Activated T-cell treated with anti-CD3 and anti-CD28 coated beads for 24 hours (primary cell): Measurements from ENCODE around the gene TLR10.
"Not testable (repeated sequence)": the region's sequence is repeated elsewhere in the genome, so short reads cannot be mapped to it uniquely, and the experiment has no call there.

Source experiments
- DNase-seq: peaks from one replicate; pipeline ENCODE4 v3.0.0-alpha.2; 2020; ENCODE audit warnings: low read depth

The TLR10 gene

GRCh38 chr4:38800961-38801450, 18.2 kb upstream of the TLR10 start:
- DNase-seq: no peak

GRCh38 chr4:38800366-38800765, 17.6 kb upstream of the TLR10 start:
- no peak for DNase-seq

GRCh38 chr4:38795087-38795486, 12.3 kb upstream of the TLR10 start:
- DNase-seq: no peak

- DNase-seq: no peak
Observed at GRCh38 chr4:38794051-38794450, 11.3 kb upstream of the TLR10 start.

GRCh38 chr4:38791010-38791409, 8.2 kb upstream of the TLR10 start:
- DNase-seq: no peak

- DNase-seq: no peak
Observed at GRCh38 chr4:38788317-38788716, 5.5 kb upstream of the TLR10 start.

- DNase-seq: no peak
Observed at GRCh38 chr4:38787693-38788092, 4.9 kb upstream of the TLR10 start.

- DNase-seq: no peak
Observed at GRCh38 chr4:38785901-38786402, 3.2 kb upstream of the TLR10 start.

- no peak for DNase-seq
Observed at GRCh38 chr4:38785041-38785790, 2.4 kb upstream of the TLR10 start.

- no peak for DNase-seq
Observed at GRCh38 chr4:38784141-38784540, 1.4 kb upstream of the TLR10 start.

GRCh38 chr4:38783109-38783460, 295 bp upstream of the TLR10 start:
- no peak for DNase-seq

- no peak for DNase-seq
Observed at GRCh38 chr4:38781854-38782261, 932 bp downstream of the TLR10 start.

GRCh38 chr4:38780833-38781484, 1.8 kb downstream of the TLR10 start:
- no peak for DNase-seq

- no peak for DNase-seq
Observed at GRCh38 chr4:38779790-38780189, 3.0 kb downstream of the TLR10 start.

GRCh38 chr4:38777925-38778324, 4.9 kb downstream of the TLR10 start:
- DNase-seq: not testable (repeated sequence)

GRCh38 chr4:38775326-38775725, 7.5 kb downstream of the TLR10 start:
- no peak for DNase-seq

GRCh38 chr4:38774181-38774955, 8.4 kb downstream of the TLR10 start:
- DNase-seq: no peak

- not testable (repeated sequence) for DNase-seq
Observed at GRCh38 chr4:38770281-38770680, 12.5 kb downstream of the TLR10 start.

GRCh38 chr4:38769857-38770256, 12.9 kb downstream of the TLR10 start:
- no peak for DNase-seq

GRCh38 chr4:38769441-38769840, 13.3 kb downstream of the TLR10 start:
- no peak for DNase-seq

GRCh38 chr4:38768968-38769394, 13.8 kb downstream of the TLR10 start:
- DNase-seq: no peak

GRCh38 chr4:38766940-38767339, 15.8 kb downstream of the TLR10 start:
- DNase-seq: not testable (repeated sequence)

- no peak for DNase-seq
Observed at GRCh38 chr4:38765382-38765781, 17.4 kb downstream of the TLR10 start.
